Transverse colon (tissue), 4 donors: ENCODE results near the gene ZG16. TPM values are rescaled to one million over a fixed set of nuclear protein-coding genes. Genes with fewer than 3 reads are reported as not detected.

ENCODE experiments used
- DNase-seq: peaks from one replicate; pipeline ENCODE4 v3.0.0-alpha.2; 2019
- H3K27ac ChIP-seq, 4 donors: fragments of 200-600 bp; sonication (generic); 2 replicates each; pipeline ENCODE4 v1.5.1; 2016 to 2018; ENCODE audit warnings: inconsistent platforms in 4 of 4
- H3K27me3 ChIP-seq: fragments of 200-600 bp; sonication (generic); 2 replicates; pipeline ENCODE4 v1.5.1; 2017; ENCODE audit warnings: inconsistent platforms
- H3K36me3 ChIP-seq, 4 donors: fragments of 200-600 bp; sonication (generic); 2 replicates each; pipeline ENCODE4 v1.5.1; 2017 to 2019; ENCODE audit warnings: inconsistent platforms in 4 of 4
- H3K4me1 ChIP-seq, 4 donors: fragments of 200-600 bp; sonication (generic); 2 replicates each; pipeline ENCODE4 v1.5.1; 2017 to 2020; ENCODE audit warnings: inconsistent platforms in 4 of 4
- H3K4me3 ChIP-seq, 4 donors: fragments of 200-600 bp; sonication (generic); 1 replicate in 1 of 4; 2 replicates in 3 of 4; pipeline versions ENCODE4 v1.5.1 to v1.6.1; 2017 to 2019; ENCODE audit warnings: inconsistent platforms in 4 of 4
- H3K9me3 ChIP-seq, 2 donors: fragments of 200-600 bp; sonication (generic); 2 replicates each; pipeline ENCODE4 v1.5.1; 2017 to 2019; ENCODE audit warnings: inconsistent platforms in 2 of 2
- EP300 ChIP-seq: sonication (generic); formaldehyde crosslinking; IDR thresholded peaks from one replicate; pipeline ENCODE4 v1.6.1; 2017; ENCODE audit warnings: antibody characterized with exemption, low read depth
- POLR2A ChIP-seq: fragments of 450-650 bp; IDR thresholded peaks from one replicate; pipeline ENCODE4 v1.6.1; 2016; ENCODE audit warnings: antibody characterized with exemption, mild to moderate bottlenecking, moderate library complexity
- POLR2AphosphoS5 ChIP-seq, 3 donors: sonication (generic); formaldehyde crosslinking; IDR thresholded peaks; one replicate each; pipeline ENCODE4 v1.6.1; 2016; ENCODE audit warnings: antibody characterized with exemption in 3 of 3
- WGBS, 2 donors: methylation state at CpG; one replicate each; pipeline ENCODE4 v1.1.5; 2018; ENCODE audit warnings: low coverage in 1 of 2; 5-methylcytosine and 5-hydroxymethylcytosine counted together
- in situ Hi-C, 4 donors: fragments of 200-750 bp; cut with MboI; loops; one replicate each; pipeline versions ENCODE4 v1.15.0 to v1.15.1; 2017; ENCODE audit warnings: low sequenced_read_pairs in 3 of 4, low pct_ligation_motif_present in 1 of 4, low pct_unique_long_range_greater_than_20kb in 1 of 4
- intact Hi-C: fragments of 100-400 bp; cut with DNase I; formaldehyde crosslinking; loops from one replicate; pipeline ENCODE4 v1.15.1; 2023; ENCODE audit warnings: low total_unique reads
- total RNA-seq, 4 donors: library from RNA; depleted of rRNA; stranded (reverse); fragments of >200 nt; gene quantifications; one replicate each; pipeline ENCODE4 v1.1.0, GENCODE V29; 2016
- TF ChIP-seq, protein P1 (sequence below), 5 experiments: fragments of 200-600 bp in 3 of 5; fragments of 450-650 bp in 2 of 5; sonication (generic) in 3 of 5; IDR thresholded peaks; 1 replicate in 2 of 5; 2 replicates in 3 of 5; pipeline ENCODE4 v1.5.1; 2016 to 2017; ENCODE audit warnings: antibody characterized with exemption in 5 of 5, inconsistent platforms in 3 of 5, mild to moderate bottlenecking in 2 of 5, moderate library complexity in 1 of 5

The ZG16 gene
- total RNA-seq, 4 donors from 2014 or later = 73.4 to 1,268 (median 104) TPM

DNA sequence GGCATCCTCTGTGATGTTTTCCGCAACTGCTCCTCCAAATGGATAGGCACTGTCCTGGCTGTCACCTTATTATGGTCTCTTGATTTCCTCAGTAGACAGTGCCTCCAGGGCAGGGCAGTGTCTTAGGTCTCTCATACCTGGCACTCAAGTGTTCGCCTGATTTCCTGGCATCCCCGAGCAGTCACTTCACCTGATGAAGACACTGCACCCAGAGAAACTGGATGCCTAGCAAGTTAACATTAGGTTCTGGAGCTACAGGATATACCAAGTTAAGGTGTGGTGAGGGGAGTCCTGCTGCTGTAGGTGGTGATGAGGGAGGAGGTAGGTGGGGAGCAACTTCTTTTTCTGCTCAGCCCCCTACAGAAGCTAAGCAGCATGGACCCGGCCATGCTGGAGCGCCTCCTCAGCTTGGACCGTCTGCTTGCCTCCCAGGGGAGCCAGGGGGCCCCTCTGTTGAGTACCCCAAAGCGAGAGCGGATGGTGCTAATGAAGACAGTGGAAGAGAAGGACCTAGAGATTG, 24.4 kb downstream of the ZG16 start:
- intact Hi-C loops = no loop called here

DNA sequence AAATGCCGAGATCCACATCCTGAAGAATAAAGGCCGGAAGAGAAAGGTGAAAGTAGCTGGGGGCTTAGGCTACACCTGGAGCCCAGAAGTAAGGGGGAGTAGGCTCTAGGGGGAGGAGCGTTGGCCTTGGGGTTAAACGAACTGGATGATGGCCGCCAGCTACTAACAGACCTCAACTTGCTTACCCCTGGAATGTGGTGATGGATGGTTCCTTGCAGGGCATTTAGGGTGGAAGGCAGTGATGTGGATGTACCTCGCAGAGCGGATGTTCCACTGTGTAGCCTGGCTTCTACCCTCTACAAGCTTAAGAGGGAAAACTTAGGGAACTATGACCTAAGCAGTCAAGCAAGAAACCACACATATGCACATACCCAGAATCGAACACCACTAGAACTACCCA, 26.0 kb downstream of the ZG16 start:
- Histone ChIP-seq H3K4me3 (peak overlapping the region in 1 of 4 donors; percentile 88), H3K27me3 (no peaks in the 10 kb centered on the region), H3K36me3 (peaks cover 0 to under 1% (median under 1%) of the 10 kb centered on the region in 4 donors), H3K27ac (peak overlapping the region; percentile 93 to 98 (median 96)), H3K4me1 (peaks cover 14 to 30% (median 20%) of the 10 kb centered on the region in 4 donors), H3K9me3 (no peaks in the 10 kb centered on the region)
- 80 to 81% methylated on average over 3 to 8 of the region's 8 CpGs for WGBS, 2 donors
- in situ Hi-C loops = no loop called here
- intact Hi-C loops = no loop called here
- DNase-seq = no peak
- TF ChIP-seq EP300 = no peak
- no peak for TF ChIP-seq POLR2AphosphoS5 (IDR thresholded peaks at IDR 0.05)
- TF ChIP-seq, protein P1, sequence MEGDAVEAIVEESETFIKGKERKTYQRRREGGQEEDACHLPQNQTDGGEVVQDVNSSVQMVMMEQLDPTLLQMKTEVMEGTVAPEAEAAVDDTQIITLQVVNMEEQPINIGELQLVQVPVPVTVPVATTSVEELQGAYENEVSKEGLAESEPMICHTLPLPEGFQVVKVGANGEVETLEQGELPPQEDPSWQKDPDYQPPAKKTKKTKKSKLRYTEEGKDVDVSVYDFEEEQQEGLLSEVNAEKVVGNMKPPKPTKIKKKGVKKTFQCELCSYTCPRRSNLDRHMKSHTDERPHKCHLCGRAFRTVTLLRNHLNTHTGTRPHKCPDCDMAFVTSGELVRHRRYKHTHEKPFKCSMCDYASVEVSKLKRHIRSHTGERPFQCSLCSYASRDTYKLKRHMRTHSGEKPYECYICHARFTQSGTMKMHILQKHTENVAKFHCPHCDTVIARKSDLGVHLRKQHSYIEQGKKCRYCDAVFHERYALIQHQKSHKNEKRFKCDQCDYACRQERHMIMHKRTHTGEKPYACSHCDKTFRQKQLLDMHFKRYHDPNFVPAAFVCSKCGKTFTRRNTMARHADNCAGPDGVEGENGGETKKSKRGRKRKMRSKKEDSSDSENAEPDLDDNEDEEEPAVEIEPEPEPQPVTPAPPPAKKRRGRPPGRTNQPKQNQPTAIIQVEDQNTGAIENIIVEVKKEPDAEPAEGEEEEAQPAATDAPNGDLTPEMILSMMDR (IDR thresholded peaks at IDR 0.05) = no peak
- no peak for TF ChIP-seq POLR2A

More for the DNA sequence above, 24.4 kb downstream of the ZG16 start:
- Histone ChIP-seq H3K4me1 (peaks cover 4 to 17% (median 8%) of the 10 kb centered on the region in 4 donors), H3K27ac (no peak overlapping the region), H3K4me3 (no peak overlapping the region), H3K9me3 (no peaks in the 10 kb centered on the region), H3K27me3 (no peaks in the 10 kb centered on the region), H3K36me3 (peaks cover 0 to 11% (median 5%) of the 10 kb centered on the region in 4 donors)
- in situ Hi-C loops = no loop called here
- TF ChIP-seq POLR2AphosphoS5 (IDR thresholded peaks at IDR 0.05) (no peak), POLR2A (no peak), EP300 (no peak)
- TF ChIP-seq, protein P1 (IDR thresholded peaks at IDR 0.05) = no peak
- no peak for DNase-seq
- whole genome bisulfite sequencing, 2 donors = 95% methylated on average over 8 of the region's 8 CpGs; no CpG with 5 or more reads in 1 of the 2 donors

- no peaks in the 10 kb centered on the region for H3K9me3 ChIP-seq
- no peaks in the 10 kb centered on the region for H3K27me3 ChIP-seq
- TF ChIP-seq, protein P1 (IDR thresholded peaks at IDR 0.05) = no peak
- TF ChIP-seq POLR2AphosphoS5 (IDR thresholded peaks at IDR 0.05) = no peak
- no peak for TF ChIP-seq EP300
- TF ChIP-seq POLR2A = no peak
- H3K4me1 ChIP-seq = peaks cover 20 to 37% (median 26%) of the 10 kb centered on the region in 4 donors
- DNase-seq = peak; percentile 37
- 0 to 5% methylated on average over 2 to 26 of the region's 26 CpGs for WGBS, 2 donors
- peak overlapping the region; percentile 93 to 98 (median 96) for H3K27ac ChIP-seq
- no peaks in the 10 kb centered on the region for H3K36me3 ChIP-seq
- intact Hi-C loops = no loop called here
- peak overlapping the region; percentile 54 to 88 (median 73) for H3K4me3 ChIP-seq
- in situ Hi-C loops = no loop called here
Measured at GRCh38 chr16:29804455-29805231, 26.6 kb downstream of the ZG16 start.

- in situ Hi-C loops = no loop called here
- TF ChIP-seq POLR2AphosphoS5 (IDR thresholded peaks at IDR 0.05) (peak; percentile 96 to 99 (median 98)), POLR2A (peak; percentile 96), EP300 (peak; percentile 81)
- TF ChIP-seq, protein P1 (IDR thresholded peaks at IDR 0.05) = peak in 1 of 5 experiments; percentile 28
Measured at GRCh38 chr16:29805232-29806098, 27.4 kb downstream of the ZG16 start.

More at GRCh38 chr16:29805232-29806098, 27.4 kb downstream of the ZG16 start:
- peak; percentile 98 for DNase-seq
- H3K4me1 ChIP-seq = peaks cover 28 to 45% (median 34%) of the 10 kb centered on the region in 4 donors
- H3K4me3 ChIP-seq = peak overlapping the region; percentile 54 to 88 (median 83)
- intact Hi-C loops = no loop called here
- H3K27me3 ChIP-seq = no peaks in the 10 kb centered on the region
- H3K27ac ChIP-seq = peak overlapping the region; percentile 93 to 98 (median 96)
- WGBS, 2 donors = 0% methylated on average over 8 to 72 of the region's 103 CpGs
- H3K36me3 ChIP-seq = no peaks in the 10 kb centered on the region
- no peaks in the 10 kb centered on the region for H3K9me3 ChIP-seq
